HEK293 (cell line): ENCODE measurements around the gene PIM3.

ENCODE experiments used
- CTCF ChIA-PET: fragments of 350-600 bp; formaldehyde crosslinking; extraction: SDS; loops from one replicate; lab custom pipeline; 2021; ENCODE audit warnings: antibody characterized with exemption; lab: Yijun Ruan, JAX
- POLR2A ChIA-PET: fragments of 300-600 bp; formaldehyde crosslinking; extraction: SDS; loops from one replicate; lab custom pipeline; 2020; ENCODE audit warnings: antibody characterized with exemption, inconsistent platforms; lab: Yijun Ruan, JAX
- H3K27ac ChIP-seq: fragments of 200-500 bp; sonication (Bioruptor generic); 2 replicates; pipeline ENCODE4 v1.5.1; 2014; ENCODE audit warnings: low read depth, low read length, control low read depth, inconsistent platforms; ENCODE audit errors: extremely low read depth
- H3K36me3 ChIP-seq, 2 experiments: fragments of 200-500 bp in 1 of 2; sonication (Bioruptor generic) in 1 of 2; 1 replicate in 1 of 2; 2 replicates in 1 of 2; pipeline ENCODE4 v1.5.1; 2014 to 2017; ENCODE audit warnings: inconsistent platforms in 2 of 2, low read length in 2 of 2; ENCODE audit not compliant: control insufficient read depth in 2 of 2, insufficient read depth in 1 of 2
- H3K4me1 ChIP-seq: fragments of 200-500 bp; sonication (Bioruptor generic); 2 replicates; pipeline ENCODE4 v1.5.1; 2014; ENCODE audit warnings: mild to moderate bottlenecking, low read length, inconsistent platforms; ENCODE audit not compliant: control insufficient read depth, insufficient read depth
- H3K4me3 ChIP-seq: 2 replicates; pipeline ENCODE4 v1.5.1; 2011; ENCODE audit warnings: low read depth, mild to moderate bottlenecking, control low read depth, low read length, moderate library complexity
- H3K9me3 ChIP-seq: fragments of 200-500 bp; sonication (Bioruptor generic); 2 replicates; pipeline ENCODE4 v1.5.1; 2014; ENCODE audit warnings: low read depth, low read length, inconsistent platforms; ENCODE audit not compliant: control insufficient read depth, insufficient read depth
- EGR2 ChIP-seq: fragments of 450-650 bp; formaldehyde crosslinking; IDR thresholded peaks from 2 replicates; pipeline ENCODE4 v1.5.1; 2016; ENCODE audit warnings: low read depth, missing biosample characterization, missing genetic modification characterization
- GLI4 ChIP-seq: fragments of 450-650 bp; formaldehyde crosslinking; IDR thresholded peaks from 2 replicates; pipeline ENCODE4 v1.5.1; 2016; ENCODE audit warnings: missing biosample characterization, missing genetic modification characterization
- GLIS2 ChIP-seq: fragments of 450-650 bp; formaldehyde crosslinking; IDR thresholded peaks from 2 replicates; pipeline ENCODE4 v1.5.1; 2016; ENCODE audit warnings: missing biosample characterization, missing genetic modification characterization
- KLF1 ChIP-seq: fragments of 450-650 bp; formaldehyde crosslinking; IDR thresholded peaks from 2 replicates; pipeline ENCODE4 v1.5.1; 2016; ENCODE audit warnings: missing biosample characterization, missing genetic modification characterization
- REPIN1 ChIP-seq: fragments of 450-650 bp; formaldehyde crosslinking; IDR thresholded peaks from 2 replicates; pipeline ENCODE4 v1.5.1; 2017; ENCODE audit warnings: missing biosample characterization, missing genetic modification characterization, low read depth
- ZBTB10 ChIP-seq: fragments of 450-650 bp; formaldehyde crosslinking; IDR thresholded peaks from 2 replicates; pipeline ENCODE4 v1.5.1; 2016; ENCODE audit warnings: missing biosample characterization, missing genetic modification characterization
- ZBTB20 ChIP-seq: fragments of 450-650 bp; formaldehyde crosslinking; IDR thresholded peaks from 2 replicates; pipeline ENCODE4 v1.5.1; 2016; ENCODE audit warnings: missing biosample characterization, missing genetic modification characterization
- ZFHX2 ChIP-seq: fragments of 450-650 bp; formaldehyde crosslinking; conservative IDR thresholded peaks from 2 replicates; pipeline ENCODE4 v1.5.1; 2016; ENCODE audit warnings: missing biosample characterization, missing genetic modification characterization
- ZNF157 ChIP-seq: fragments of 450-650 bp; formaldehyde crosslinking; IDR thresholded peaks from 2 replicates; pipeline ENCODE4 v1.5.1; 2016; ENCODE audit warnings: missing biosample characterization, missing genetic modification characterization
- ZNF221 ChIP-seq: fragments of 450-650 bp; formaldehyde crosslinking; IDR thresholded peaks from 2 replicates; pipeline ENCODE4 v1.5.1; 2017; ENCODE audit warnings: missing biosample characterization, missing genetic modification characterization, borderline replicate concordance
- ZNF324 ChIP-seq: fragments of 450-650 bp; formaldehyde crosslinking; IDR thresholded peaks from 2 replicates; pipeline ENCODE4 v1.5.1; 2016; ENCODE audit warnings: missing biosample characterization, missing genetic modification characterization
- ZNF449 ChIP-seq: fragments of 450-650 bp; formaldehyde crosslinking; IDR thresholded peaks from 2 replicates; pipeline ENCODE4 v1.5.1; 2017; ENCODE audit warnings: missing biosample characterization, mild to moderate bottlenecking, missing genetic modification characterization, moderate library complexity
- ZNF48 ChIP-seq: fragments of 450-650 bp; formaldehyde crosslinking; IDR thresholded peaks from 2 replicates; pipeline ENCODE4 v1.5.1; 2016; ENCODE audit warnings: missing biosample characterization, missing genetic modification characterization
- ZNF561 ChIP-seq: fragments of 450-650 bp; IDR thresholded peaks from 2 replicates; pipeline ENCODE4 v1.5.1; 2018; ENCODE audit warnings: missing biosample characterization, missing genetic modification characterization, borderline replicate concordance
- ZNF660 ChIP-seq: fragments of 450-650 bp; IDR thresholded peaks from 2 replicates; pipeline ENCODE4 v1.5.1; 2018; ENCODE audit warnings: missing biosample characterization, mild to moderate bottlenecking, missing genetic modification characterization
- ZNF670 ChIP-seq: fragments of 450-650 bp; formaldehyde crosslinking; IDR thresholded peaks from 2 replicates; pipeline ENCODE4 v1.5.1; 2016; ENCODE audit warnings: missing biosample characterization, missing genetic modification characterization, low read depth
- ZNF677 ChIP-seq: fragments of 450-650 bp; IDR thresholded peaks from 2 replicates; pipeline ENCODE4 v1.5.0; 2018; ENCODE audit warnings: missing biosample characterization, mild to moderate bottlenecking, missing genetic modification characterization, moderate library complexity
- ZNF776 ChIP-seq: fragments of 450-650 bp; formaldehyde crosslinking; IDR thresholded peaks from 2 replicates; pipeline ENCODE4 v1.5.0; 2017; ENCODE audit warnings: missing biosample characterization, missing genetic modification characterization, borderline replicate concordance
- TF ChIP-seq, protein P1 (sequence below): fragments of 450-650 bp; IDR thresholded peaks from 2 replicates; pipeline ENCODE4 v1.5.1; 2018; ENCODE audit warnings: missing biosample characterization, missing genetic modification characterization
- TF ChIP-seq, protein P2 (sequence below): fragments of 450-650 bp; formaldehyde crosslinking; conservative IDR thresholded peaks from 2 replicates; pipeline ENCODE4 v1.5.1; 2016; ENCODE audit warnings: low read depth, missing biosample characterization, missing genetic modification characterization

Gene PIM3

DNA sequence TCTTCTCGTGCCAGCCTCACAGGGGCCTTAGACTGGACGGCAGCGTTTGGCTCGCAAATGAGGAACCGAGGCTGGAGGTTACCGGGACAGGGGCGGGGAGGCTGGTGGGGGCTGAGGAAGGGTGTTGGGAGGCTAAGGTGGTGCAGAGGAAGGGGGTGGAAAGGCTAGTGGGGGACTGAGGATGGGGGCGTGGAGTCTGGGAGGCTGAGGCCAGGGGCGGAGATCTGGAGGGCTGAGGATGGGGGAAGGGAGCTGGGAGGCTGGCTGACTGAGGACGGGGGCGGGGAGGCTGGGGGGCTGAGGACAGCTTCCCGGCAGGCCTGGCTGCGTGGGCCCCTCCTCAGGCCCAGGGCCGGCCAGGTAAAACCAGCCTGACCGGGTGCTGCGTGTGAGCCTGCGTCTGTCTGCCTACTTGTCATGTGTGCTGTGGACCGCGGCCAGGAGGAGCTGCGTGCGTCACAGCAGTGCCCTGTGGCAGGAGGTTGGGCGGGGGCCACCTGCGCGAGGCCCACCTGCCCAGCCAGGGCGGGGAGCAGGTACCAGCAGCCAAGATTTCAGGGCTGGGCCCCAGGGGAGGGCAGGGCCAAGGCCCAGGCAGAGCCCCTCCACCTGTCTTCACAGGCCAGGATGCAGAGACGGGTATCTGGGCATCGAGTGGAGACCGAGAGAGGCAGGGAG, 9.4 kb upstream of the PIM3 start:
- no peak overlapping the region for H3K27ac ChIP-seq
- no peak for TF ChIP-seq ZNF776 (tag by site-specific recombination)
- TF ChIP-seq GLI4 (tag by site-specific recombination) = no peak
- no peak for TF ChIP-seq ZNF157
- TF ChIP-seq ZBTB10 (tag by site-specific recombination) = no peak
- TF ChIP-seq ZNF449 (tag by site-specific recombination) = no peak
- TF ChIP-seq ZNF48 (tag by site-specific recombination) = no peak
- TF ChIP-seq, protein P1, sequence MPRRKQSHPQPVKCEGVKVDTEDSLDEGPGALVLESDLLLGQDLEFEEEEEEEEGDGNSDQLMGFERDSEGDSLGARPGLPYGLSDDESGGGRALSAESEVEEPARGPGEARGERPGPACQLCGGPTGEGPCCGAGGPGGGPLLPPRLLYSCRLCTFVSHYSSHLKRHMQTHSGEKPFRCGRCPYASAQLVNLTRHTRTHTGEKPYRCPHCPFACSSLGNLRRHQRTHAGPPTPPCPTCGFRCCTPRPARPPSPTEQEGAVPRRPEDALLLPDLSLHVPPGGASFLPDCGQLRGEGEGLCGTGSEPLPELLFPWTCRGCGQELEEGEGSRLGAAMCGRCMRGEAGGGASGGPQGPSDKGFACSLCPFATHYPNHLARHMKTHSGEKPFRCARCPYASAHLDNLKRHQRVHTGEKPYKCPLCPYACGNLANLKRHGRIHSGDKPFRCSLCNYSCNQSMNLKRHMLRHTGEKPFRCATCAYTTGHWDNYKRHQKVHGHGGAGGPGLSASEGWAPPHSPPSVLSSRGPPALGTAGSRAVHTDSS (tag by site-specific recombination) = no peak
- TF ChIP-seq ZNF670 (tag by site-specific recombination) = no peak
- no peak for TF ChIP-seq GLIS2 (tag by site-specific recombination)
- TF ChIP-seq REPIN1 = no peak
- TF ChIP-seq, protein P2, sequence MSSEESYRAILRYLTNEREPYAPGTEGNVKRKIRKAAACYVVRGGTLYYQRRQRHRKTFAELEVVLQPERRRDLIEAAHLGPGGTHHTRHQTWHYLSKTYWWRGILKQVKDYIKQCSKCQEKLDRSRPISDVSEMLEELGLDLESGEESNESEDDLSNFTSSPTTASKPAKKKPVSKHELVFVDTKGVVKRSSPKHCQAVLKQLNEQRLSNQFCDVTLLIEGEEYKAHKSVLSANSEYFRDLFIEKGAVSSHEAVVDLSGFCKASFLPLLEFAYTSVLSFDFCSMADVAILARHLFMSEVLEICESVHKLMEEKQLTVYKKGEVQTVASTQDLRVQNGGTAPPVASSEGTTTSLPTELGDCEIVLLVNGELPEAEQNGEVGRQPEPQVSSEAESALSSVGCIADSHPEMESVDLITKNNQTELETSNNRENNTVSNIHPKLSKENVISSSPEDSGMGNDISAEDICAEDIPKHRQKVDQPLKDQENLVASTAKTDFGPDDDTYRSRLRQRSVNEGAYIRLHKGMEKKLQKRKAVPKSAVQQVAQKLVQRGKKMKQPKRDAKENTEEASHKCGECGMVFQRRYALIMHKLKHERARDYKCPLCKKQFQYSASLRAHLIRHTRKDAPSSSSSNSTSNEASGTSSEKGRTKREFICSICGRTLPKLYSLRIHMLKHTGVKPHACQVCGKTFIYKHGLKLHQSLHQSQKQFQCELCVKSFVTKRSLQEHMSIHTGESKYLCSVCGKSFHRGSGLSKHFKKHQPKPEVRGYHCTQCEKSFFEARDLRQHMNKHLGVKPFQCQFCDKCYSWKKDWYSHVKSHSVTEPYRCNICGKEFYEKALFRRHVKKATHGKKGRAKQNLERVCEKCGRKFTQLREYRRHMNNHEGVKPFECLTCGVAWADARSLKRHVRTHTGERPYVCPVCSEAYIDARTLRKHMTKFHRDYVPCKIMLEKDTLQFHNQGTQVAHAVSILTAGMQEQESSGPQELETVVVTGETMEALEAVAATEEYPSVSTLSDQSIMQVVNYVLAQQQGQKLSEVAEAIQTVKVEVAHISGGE (tag by site-specific recombination) = no peak
- no peak for TF ChIP-seq ZNF561 (tag by site-specific recombination)
- no peak for TF ChIP-seq ZNF677 (tag by site-specific recombination)
- peak; percentile 89 for TF ChIP-seq EGR2 (tag by site-specific recombination)
- no peak for TF ChIP-seq ZNF324
- no peak for TF ChIP-seq ZBTB20 (tag by site-specific recombination)
- peak; percentile 90 for TF ChIP-seq ZFHX2 (tag by site-specific recombination)
- no peak for TF ChIP-seq ZNF221 (tag by site-specific recombination)
- TF ChIP-seq KLF1 = peak; percentile 70; the same call in 1 of the 2 replicates
- no peak for TF ChIP-seq ZNF660
- no peaks in the 10 kb centered on the region for H3K36me3 ChIP-seq
- H3K4me1 ChIP-seq = no peaks in the 10 kb centered on the region; the same call in 1 of the 2 replicates
- ChIA-PET POLR2A (interaction anchor here (0.9 to 2.7 kb wide), 5 partner anchors 10 to 21 kb away, joined by 3 to 6 read pairs (median 5); partner anchors contain the start of gene PIM3), CTCF (interaction anchor here (0.8 to 2.2 kb wide), 2 partner anchors 25 to 29 kb away, joined by 3 to 7 read pairs; no protein-coding TSS in a partner anchor)
- H3K9me3 ChIP-seq = no peaks in the 10 kb centered on the region
- H3K4me3 ChIP-seq = no peak overlapping the region
